Adrenal gland (tissue), 12 donors: Measurements from ENCODE around the gene OR6X1. TPM values are rescaled to one million over a fixed set of nuclear protein-coding genes. Genes with fewer than 3 reads are reported as not detected.

Source experiments
- DNase-seq, 7 donors: peaks; one replicate each; pipeline ENCODE4 v3.0.0-alpha.2; 2019 to 2020
- H3K27ac ChIP-seq, 5 donors: fragments of 200-600 bp; sonication (generic) in 4 of 5; 1 replicate in 3 of 5; 2 replicates in 2 of 5; pipeline versions ENCODE4 v1.5.1 to v1.8.0; 2016 to 2020; ENCODE audit warnings: mild to moderate bottlenecking in 1 of 5
- H3K27me3 ChIP-seq: fragments of 200-600 bp; 2 replicates; pipeline ENCODE4 v1.8.0; 2021
- H3K36me3 ChIP-seq, 2 donors: fragments of 200-600 bp; replicated peaks in 1 of 2; 1 replicate in 1 of 2; 2 replicates in 1 of 2; pipeline versions ENCODE4 v1.5.1 to v1.8.0; 2018 to 2022
- H3K4me1 ChIP-seq, 2 donors: fragments of 200-600 bp; replicated peaks in 1 of 2; 1 replicate in 1 of 2; 2 replicates in 1 of 2; pipeline versions ENCODE4 v1.5.1 to v1.8.0; 2018 to 2021
- H3K4me3 ChIP-seq, 4 donors: fragments of 200-600 bp; sonication (generic) in 3 of 4; one replicate each; pipeline ENCODE4 v1.5.1; 2016 to 2018
- H3K9me3 ChIP-seq, 3 donors: fragments of 200-600 bp; sonication (generic) in 1 of 3; replicated peaks in 1 of 3; 1 replicate in 2 of 3; 2 replicates in 1 of 3; pipeline versions ENCODE4 v1.5.1 to v1.8.0; 2016 to 2021
- CTCF ChIP-seq, 6 experiments: fragments of 450-650 bp in 4 of 6; fragments of 200-600 bp in 2 of 6; sonication (generic) in 1 of 6; IDR thresholded peaks; 1 replicate in 5 of 6; 2 replicates in 1 of 6; pipeline versions ENCODE4 v1.5.1 to v1.8.0; 2016 to 2021; ENCODE audit warnings: antibody characterized with exemption in 6 of 6, mild to moderate bottlenecking in 2 of 6, moderate library complexity in 1 of 6
- POLR2A ChIP-seq, 2 donors: fragments of 450-650 bp; IDR thresholded peaks; one replicate each; pipeline ENCODE4 v1.6.1; 2017; ENCODE audit warnings: antibody characterized with exemption in 2 of 2, mild to moderate bottlenecking in 2 of 2, moderate library complexity in 1 of 2
- WGBS, 4 donors: extraction: QIAGEN DNeasy Blood & Tissue Kit in 2 of 4; methylation state at CpG; one replicate each; pipeline versions ENCODE4 v1.1.5 to v1.1.7; 2013 to 2017; 5-methylcytosine and 5-hydroxymethylcytosine counted together
- intact Hi-C, 2 donors: fragments of 100-400 bp; cut with DNase I; formaldehyde crosslinking; loops; one replicate each; pipeline versions ENCODE4 v1.14.1 to v1.15.0; 2022 to 2023
- polyA plus RNA-seq, 3 donors: library from polyadenylated mRNA; stranded (reverse); fragments of 200-250 nt in 2 of 3; fragments of 350-450 nt in 1 of 3; fragmentation: Illumina TruSeq in 1 of 3; extraction: RNeasy Lipid Tissue Mini Kit (QIAGEN cat#74804) in 1 of 3; gene quantifications; one replicate each; pipeline ENCODE4 v1.2.3, GENCODE V29; 2013 to 2014
- total RNA-seq, 9 donors: library from RNA; depleted of rRNA in 4 of 9; stranded (reverse); fragments of >200 nt in 4 of 9; fragments of 120-200 nt in 1 of 9; fragmentation: NEBNext Ultra II Directional in 1 of 9; extraction: Animal tissue kit (Norgen Biotek cat#: 25700) in 1 of 9; gene quantifications; one replicate each; pipeline versions ENCODE4 v1.1.0 to v1.2.4, GENCODE V29; 2013 to 2023
- donor health status: healthy with polysubstance abuse.
- donor health status: Bipolar disorder and iron deficiency.
- donor health status: DM: yes; HTN: yes; CAD: no.
- donor health status: DM: no; HTN: no; CAD: no.
- donor health status: DM: no; HTN: no; CAD: no.
- donor health status: DM: yes; HTN: yes; CAD: no.

Gene OR6X1
- total and polyA plus RNA-seq, 12 donors: not detected

GRCh38 chr11:123798513-123799252 lies 44.4 kb upstream of the OR6X1 start:
- DNase-seq: no peak
- intact Hi-C loops: no loop called here
- H3K27me3 ChIP-seq: no peaks in the 10 kb centered on the region
- H3K27ac ChIP-seq: no peak overlapping the region
- no peak overlapping the region for H3K4me3 ChIP-seq
- no peak for TF ChIP-seq CTCF (IDR thresholded peaks at IDR 0.05)
- no peak for TF ChIP-seq POLR2A (IDR thresholded peaks at IDR 0.05)
- H3K9me3 ChIP-seq: no peaks in the 10 kb centered on the region
- H3K36me3 ChIP-seq: no peaks in the 10 kb centered on the region
- 75 to 87% (median 82%) methylated on average over 5 of the region's 5 CpGs for WGBS, 4 donors
- H3K4me1 ChIP-seq: no peaks in the 10 kb centered on the region

- H3K4me1 ChIP-seq: no peaks in the 10 kb centered on the region
- TF ChIP-seq CTCF (IDR thresholded peaks at IDR 0.05): no peak
- no peak for TF ChIP-seq POLR2A (IDR thresholded peaks at IDR 0.05)
- no peak overlapping the region for H3K4me3 ChIP-seq
- H3K27me3 ChIP-seq: no peaks in the 10 kb centered on the region
- no peak for DNase-seq
- no peaks in the 10 kb centered on the region for H3K9me3 ChIP-seq
- no peaks in the 10 kb centered on the region for H3K36me3 ChIP-seq
- H3K27ac ChIP-seq: no peak overlapping the region
- intact Hi-C loops: no loop called here
- 58 to 65% (median 62%) methylated on average over 4 of the region's 4 CpGs for WGBS, 4 donors
These were observed 43.8 kb upstream of the OR6X1 start for GRCh38 chr11:123798079-123798478.

- no peak overlapping the region for H3K27ac ChIP-seq
- H3K27me3 ChIP-seq: no peaks in the 10 kb centered on the region
- no peaks in the 10 kb centered on the region for H3K9me3 ChIP-seq
- TF ChIP-seq POLR2A (IDR thresholded peaks at IDR 0.05) (no peak), CTCF (IDR thresholded peaks at IDR 0.05) (no peak)
- intact Hi-C loops: no loop called here
- H3K4me3 ChIP-seq: no peak overlapping the region
- 66 to 75% (median 70%) methylated on average over 10 of the region's 10 CpGs for WGBS, 4 donors
- no peaks in the 10 kb centered on the region for H3K36me3 ChIP-seq
- H3K4me1 ChIP-seq: no peaks in the 10 kb centered on the region
- DNase-seq: no peak
These were observed 43.2 kb upstream of the OR6X1 start for GRCh38 chr11:123797541-123797940.

GRCh38 chr11:123797114-123797513 lies 42.8 kb upstream of the OR6X1 start:
- no peaks in the 10 kb centered on the region for H3K36me3 ChIP-seq
- no peaks in the 10 kb centered on the region for H3K4me1 ChIP-seq
- H3K9me3 ChIP-seq: no peaks in the 10 kb centered on the region
- H3K27me3 ChIP-seq: no peaks in the 10 kb centered on the region
- H3K4me3 ChIP-seq: no peak overlapping the region
- TF ChIP-seq POLR2A (IDR thresholded peaks at IDR 0.05) (no peak), CTCF (IDR thresholded peaks at IDR 0.05) (no peak)
- no peak overlapping the region for H3K27ac ChIP-seq
- 57 to 64% (median 59%) methylated on average over 4 of the region's 4 CpGs for WGBS, 4 donors
- no peak for DNase-seq
- intact Hi-C loops: no loop called here
